OCI-LY7 (cell line): ENCODE measurements around the gene ZPR1.

Source experiments
- CTCF ChIP-seq: fragments of 200-600 bp; sonication (generic); conservative IDR thresholded peaks from 2 replicates; pipeline ENCODE4 v1.5.1; 2014; ENCODE audit warnings: mild to moderate bottlenecking, antibody characterized with exemption, low read length, moderate library complexity, mixed read lengths
- EZH2phosphoT487 ChIP-seq: fragments of 200-600 bp; sonication (generic); IDR thresholded peaks from 2 replicates; pipeline ENCODE4 v1.6.1; 2018; ENCODE audit warnings: low read depth, borderline replicate concordance, mild to moderate bottlenecking, mixed run types, antibody characterized with exemption, low read length, moderate library complexity, mixed read lengths

GRCh38 chr11:116825854-116826750 is 38.3 kb upstream of the ZPR1 start:
- TF ChIP-seq CTCF = no peak
- TF ChIP-seq EZH2phosphoT487 = no peak
